ENCODE results near the gene KLHL35.
"Not testable (repeated sequence)": the region's sequence is repeated elsewhere in the genome, so short reads cannot be mapped to it uniquely, and the experiment has no call there.

Gene KLHL35

GRCh38 chr11:75394085-75394840, 38.7 kb downstream of the KLHL35 start:
- DNase-seq (ENCODE audit: low read depth in 1 of 2, low spot score in 1 of 2) = no peak

- no peak for DNase-seq (ENCODE audit: low read depth in 1 of 2, low spot score in 1 of 2)
Measured at GRCh38 chr11:75389925-75390324, 43.1 kb downstream of the KLHL35 start.

GRCh38 chr11:75389276-75389605, 43.8 kb downstream of the KLHL35 start:
- no peak for DNase-seq (ENCODE audit: low read depth in 1 of 2, low spot score in 1 of 2)

GRCh38 chr11:75388386-75389275, 44.4 kb downstream of the KLHL35 start:
- peak; percentile 34 to 50 for DNase-seq (ENCODE audit: low read depth in 1 of 2, low spot score in 1 of 2)

- no peak for DNase-seq (ENCODE audit: low read depth in 1 of 2, low spot score in 1 of 2)
Measured at GRCh38 chr11:75387736-75388294, 45.2 kb downstream of the KLHL35 start.

GRCh38 chr11:75386942-75387630, 45.9 kb downstream of the KLHL35 start:
- DNase-seq (ENCODE audit: low read depth in 1 of 2, low spot score in 1 of 2) = no peak

- DNase-seq (ENCODE audit: low read depth in 1 of 2, low spot score in 1 of 2) = peak; percentile 68
Measured at GRCh38 chr11:75384438-75385080, 48.4 kb downstream of the KLHL35 start.

GRCh38 chr11:75383246-75383645, 49.8 kb downstream of the KLHL35 start:
- peak in 1 of 2 donors; percentile 22 for DNase-seq (ENCODE audit: low read depth in 1 of 2, low spot score in 1 of 2)

GRCh38 chr11:75380716-75381420, 52.1 kb downstream of the KLHL35 start:
- DNase-seq (ENCODE audit: low read depth in 1 of 2, low spot score in 1 of 2) = no peak

GRCh38 chr11:75380245-75380644, 52.8 kb downstream of the KLHL35 start:
- DNase-seq (ENCODE audit: low read depth in 1 of 2, low spot score in 1 of 2) = no peak

GRCh38 chr11:75378776-75379175, 54.2 kb downstream of the KLHL35 start:
- not testable (repeated sequence) for DNase-seq (ENCODE audit: low read depth in 1 of 2, low spot score in 1 of 2)

- DNase-seq (ENCODE audit: low read depth in 1 of 2, low spot score in 1 of 2) = no peak
Measured at GRCh38 chr11:75376175-75376574, 56.8 kb downstream of the KLHL35 start.

GRCh38 chr11:75375626-75376025, 57.4 kb downstream of the KLHL35 start:
- DNase-seq (ENCODE audit: low read depth in 1 of 2, low spot score in 1 of 2) = no peak

GRCh38 chr11:75374646-75375045, 58.4 kb downstream of the KLHL35 start:
- DNase-seq (ENCODE audit: low read depth in 1 of 2, low spot score in 1 of 2) = no peak

GRCh38 chr11:75373201-75373600, 59.8 kb downstream of the KLHL35 start:
- DNase-seq (ENCODE audit: low read depth in 1 of 2, low spot score in 1 of 2) = no peak
